HEK293 (cell line): ENCODE data around the gene MND1.

Experiments
- CTCF ChIA-PET: fragments of 350-600 bp; formaldehyde crosslinking; extraction: SDS; loops from one replicate; lab custom pipeline; 2021; ENCODE audit warnings: antibody characterized with exemption; lab: Yijun Ruan, JAX
- POLR2A ChIA-PET: fragments of 300-600 bp; formaldehyde crosslinking; extraction: SDS; loops from one replicate; lab custom pipeline; 2020; ENCODE audit warnings: antibody characterized with exemption, inconsistent platforms; lab: Yijun Ruan, JAX
- H3K27ac ChIP-seq: fragments of 200-500 bp; sonication (Bioruptor generic); 2 replicates; pipeline ENCODE4 v1.5.1; 2014; ENCODE audit warnings: low read depth, low read length, control low read depth, inconsistent platforms; ENCODE audit errors: extremely low read depth
- H3K36me3 ChIP-seq, 2 experiments: fragments of 200-500 bp in 1 of 2; sonication (Bioruptor generic) in 1 of 2; 1 replicate in 1 of 2; 2 replicates in 1 of 2; pipeline ENCODE4 v1.5.1; 2014 to 2017; ENCODE audit warnings: inconsistent platforms in 2 of 2, low read length in 2 of 2; ENCODE audit not compliant: control insufficient read depth in 2 of 2, insufficient read depth in 1 of 2
- H3K4me1 ChIP-seq: fragments of 200-500 bp; sonication (Bioruptor generic); 2 replicates; pipeline ENCODE4 v1.5.1; 2014; ENCODE audit warnings: mild to moderate bottlenecking, low read length, inconsistent platforms; ENCODE audit not compliant: control insufficient read depth, insufficient read depth
- H3K4me3 ChIP-seq: 2 replicates; pipeline ENCODE4 v1.5.1; 2011; ENCODE audit warnings: low read depth, mild to moderate bottlenecking, control low read depth, low read length, moderate library complexity
- H3K9me3 ChIP-seq: fragments of 200-500 bp; sonication (Bioruptor generic); 2 replicates; pipeline ENCODE4 v1.5.1; 2014; ENCODE audit warnings: low read depth, low read length, inconsistent platforms; ENCODE audit not compliant: control insufficient read depth, insufficient read depth
- BCL11B ChIP-seq: fragments of 450-650 bp; formaldehyde crosslinking; IDR thresholded peaks from 2 replicates; pipeline ENCODE4 v1.5.1; 2016; ENCODE audit warnings: low read depth, missing biosample characterization, missing genetic modification characterization
- BCL6B ChIP-seq: fragments of 450-650 bp; formaldehyde crosslinking; IDR thresholded peaks from 2 replicates; pipeline ENCODE4 v1.5.1; 2017; ENCODE audit warnings: missing biosample characterization, missing genetic modification characterization
- TRIM28 ChIP-seq: IDR thresholded peaks from 2 replicates; pipeline ENCODE4 v1.6.1; 2011; ENCODE audit warnings: low read length, control low read depth, borderline replicate concordance
- ZFP41 ChIP-seq: fragments of 450-650 bp; formaldehyde crosslinking; IDR thresholded peaks from 2 replicates; pipeline ENCODE4 v1.5.1; 2016; ENCODE audit warnings: missing biosample characterization, missing genetic modification characterization, borderline replicate concordance
- ZNF132 ChIP-seq: fragments of 450-650 bp; formaldehyde crosslinking; IDR thresholded peaks from 2 replicates; pipeline ENCODE4 v1.5.1; 2017; ENCODE audit warnings: missing biosample characterization, missing genetic modification characterization, borderline replicate concordance
- ZNF133 ChIP-seq: fragments of 450-650 bp; formaldehyde crosslinking; IDR thresholded peaks from 2 replicates; pipeline ENCODE4 v1.5.1; 2016; ENCODE audit warnings: missing biosample characterization, missing genetic modification characterization
- ZNF16 ChIP-seq: fragments of 450-650 bp; formaldehyde crosslinking; IDR thresholded peaks from 2 replicates; pipeline ENCODE4 v1.5.1; 2016; ENCODE audit warnings: low read depth, missing biosample characterization, missing genetic modification characterization
- ZNF2 ChIP-seq: fragments of 450-650 bp; formaldehyde crosslinking; IDR thresholded peaks from 2 replicates; pipeline ENCODE4 v1.5.1; 2016; ENCODE audit warnings: missing biosample characterization, missing genetic modification characterization
- ZNF280D ChIP-seq: fragments of 450-650 bp; formaldehyde crosslinking; IDR thresholded peaks from 2 replicates; pipeline ENCODE4 v1.5.1; 2016; ENCODE audit warnings: missing biosample characterization, missing genetic modification characterization
- ZNF354C ChIP-seq: fragments of 450-650 bp; formaldehyde crosslinking; IDR thresholded peaks from 2 replicates; pipeline ENCODE4 v1.5.1; 2016; ENCODE audit warnings: missing biosample characterization, missing genetic modification characterization, low read depth, borderline replicate concordance
- ZNF398 ChIP-seq: fragments of 450-650 bp; formaldehyde crosslinking; IDR thresholded peaks from 2 replicates; pipeline ENCODE4 v1.5.1; 2017; ENCODE audit warnings: missing biosample characterization, missing genetic modification characterization
- ZNF416 ChIP-seq: fragments of 450-650 bp; formaldehyde crosslinking; IDR thresholded peaks from 2 replicates; pipeline ENCODE4 v1.5.1; 2016; ENCODE audit warnings: missing biosample characterization, missing genetic modification characterization
- ZNF521 ChIP-seq: fragments of 450-650 bp; formaldehyde crosslinking; IDR thresholded peaks from 2 replicates; pipeline ENCODE4 v1.5.1; 2017; ENCODE audit warnings: missing biosample characterization, mild to moderate bottlenecking, missing genetic modification characterization
- ZNF530 ChIP-seq: fragments of 450-650 bp; formaldehyde crosslinking; IDR thresholded peaks from 2 replicates; pipeline ENCODE4 v1.5.1; 2016; ENCODE audit warnings: low read depth, missing biosample characterization, missing genetic modification characterization
- ZNF571 ChIP-seq: fragments of 450-650 bp; formaldehyde crosslinking; IDR thresholded peaks from 2 replicates; pipeline ENCODE4 v1.5.0; 2017; ENCODE audit warnings: missing biosample characterization, missing genetic modification characterization
- ZNF624 ChIP-seq: fragments of 450-650 bp; formaldehyde crosslinking; IDR thresholded peaks from 2 replicates; pipeline ENCODE4 v1.5.1; 2017; ENCODE audit warnings: missing biosample characterization, missing genetic modification characterization
- ZNF670 ChIP-seq: fragments of 450-650 bp; formaldehyde crosslinking; IDR thresholded peaks from 2 replicates; pipeline ENCODE4 v1.5.1; 2016; ENCODE audit warnings: missing biosample characterization, missing genetic modification characterization, low read depth
- ZNF830 ChIP-seq: fragments of 450-650 bp; IDR thresholded peaks from 2 replicates; pipeline ENCODE4 v1.5.0; 2018; ENCODE audit warnings: missing biosample characterization, missing genetic modification characterization, low read depth, mild to moderate bottlenecking, moderate library complexity
- ZNF837 ChIP-seq: fragments of 450-650 bp; formaldehyde crosslinking; IDR thresholded peaks from 2 replicates; pipeline ENCODE4 v1.5.1; 2016; ENCODE audit warnings: missing biosample characterization, missing genetic modification characterization
- ZSCAN30 ChIP-seq: fragments of 450-650 bp; IDR thresholded peaks from 2 replicates; pipeline ENCODE4 v1.5.1; 2018; ENCODE audit warnings: missing biosample characterization, mild to moderate bottlenecking, missing genetic modification characterization, moderate library complexity
- ZSCAN5A ChIP-seq: fragments of 450-650 bp; formaldehyde crosslinking; IDR thresholded peaks from 2 replicates; pipeline ENCODE4 v1.5.1; 2016; ENCODE audit warnings: missing biosample characterization, missing genetic modification characterization

Gene MND1

GRCh38 chr4:153438916-153439756 is 94.6 kb downstream of the MND1 start:
- H3K9me3 ChIP-seq: no peaks in the 10 kb centered on the region
- H3K4me3 ChIP-seq: no peak overlapping the region
- H3K27ac ChIP-seq: no peak overlapping the region
- no peaks in the 10 kb centered on the region for H3K4me1 ChIP-seq
- no peaks in the 10 kb centered on the region for H3K36me3 ChIP-seq
- TF ChIP-seq ZSCAN5A (tag by site-specific recombination) (no peak), BCL6B (no peak), ZNF571 (tag by site-specific recombination) (no peak), ZNF624 (tag by site-specific recombination) (no peak), ZSCAN30 (tag by site-specific recombination) (no peak), ZNF521 (tag by site-specific recombination) (no peak), ZNF133 (tag by site-specific recombination) (no peak), BCL11B (tag by site-specific recombination) (no peak), ZNF830 (tag by site-specific recombination) (no peak), ZNF354C (tag by site-specific recombination) (no peak), ZNF530 (tag by site-specific recombination) (no peak), ZNF2 (tag by site-specific recombination) (no peak), ZNF280D (tag by site-specific recombination) (no peak)
- TF ChIP-seq, all 188 proteins: peak for 0
- CTCF ChIA-PET: interaction anchor here (0.7 kb wide), 1 partner anchor 147 kb away, joined by 3 read pairs; no protein-coding TSS in a partner anchor
- POLR2A ChIA-PET: no interaction called here

GRCh38 chr4:153439831-153440230 is 95.3 kb downstream of the MND1 start:
- Histone ChIP-seq H3K36me3 (no peaks in the 10 kb centered on the region), H3K27ac (no peak overlapping the region), H3K4me1 (no peaks in the 10 kb centered on the region), H3K4me3 (no peak overlapping the region), H3K9me3 (no peaks in the 10 kb centered on the region)
- ChIA-PET POLR2A (no interaction called here), CTCF (no interaction called here)
- TF ChIP-seq ZNF398 (tag by site-specific recombination) (no peak), ZNF670 (tag by site-specific recombination) (no peak), ZNF16 (tag by site-specific recombination) (no peak), TRIM28 (no peak), ZNF132 (tag by site-specific recombination) (no peak), ZNF416 (tag by site-specific recombination) (no peak), ZNF837 (tag by site-specific recombination) (no peak), ZFP41 (tag by site-specific recombination) (no peak)
